Measurements from ENCODE around the gene DCLK1.

The DCLK1 gene

GRCh38 chr13:35866801-35867200 lies 264.4 kb downstream of the DCLK1 start:
- Mint-ChIP-seq H3K27me3 (no peaks in the 10 kb centered on the region), H3K4me1 (ENCODE audit: low read depth) (no peaks in the 10 kb centered on the region), H3K9me3 (ENCODE audit: low read depth) (no peaks in the 10 kb centered on the region), H3K4me3 (no peak overlapping the region), H3K27ac (no peak overlapping the region), H3K36me3 (no peaks in the 10 kb centered on the region)

DNA sequence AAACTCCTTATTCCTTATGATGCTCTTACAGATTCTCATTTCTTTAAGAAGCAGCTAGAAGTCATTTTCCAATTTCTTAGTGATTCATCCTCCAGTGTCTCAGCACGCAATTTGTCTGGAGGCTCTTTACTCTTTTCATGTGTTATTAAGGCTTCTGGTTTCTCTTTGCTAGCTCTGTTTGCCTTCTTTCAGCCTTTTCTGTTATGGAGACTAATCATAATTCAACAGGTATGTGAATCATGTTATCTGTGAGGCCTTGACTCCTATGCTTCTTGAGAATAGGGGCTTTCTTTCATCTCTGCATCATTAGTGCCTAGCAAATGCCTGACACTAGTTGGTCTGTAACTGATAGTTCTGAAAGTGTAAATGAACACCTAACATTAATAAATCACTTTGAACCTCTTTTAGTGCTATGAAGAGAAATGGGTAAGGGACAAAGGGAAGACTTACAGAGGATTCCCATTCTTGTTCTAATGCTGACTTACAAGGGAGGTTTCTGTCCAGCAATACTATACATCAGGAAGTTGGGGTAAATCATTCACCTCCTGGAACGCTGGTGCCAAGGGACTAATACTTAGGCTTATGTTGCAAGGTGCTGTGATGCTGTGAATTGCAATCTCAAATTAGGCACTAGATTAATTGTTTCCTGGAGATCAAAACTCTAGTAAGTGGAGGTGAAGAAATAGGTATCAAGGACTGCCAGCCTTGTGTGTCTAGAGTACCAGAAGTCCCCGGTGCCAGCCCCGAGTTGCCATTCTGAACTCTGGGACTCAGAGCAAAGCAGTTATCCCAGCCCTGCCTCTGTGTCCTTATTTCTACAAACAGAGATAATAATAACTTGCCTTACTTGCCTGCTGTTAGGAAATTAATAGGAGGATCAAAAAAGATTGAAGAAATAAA lies 265.6 kb downstream of the DCLK1 start:
- Mint-ChIP-seq H3K36me3 (no peaks in the 10 kb centered on the region), H3K27me3 (no peaks in the 10 kb centered on the region), H3K9me3 (ENCODE audit: low read depth) (no peaks in the 10 kb centered on the region), H3K4me1 (ENCODE audit: low read depth) (no peaks in the 10 kb centered on the region), H3K27ac (no peak overlapping the region), H3K4me3 (no peak overlapping the region)

GRCh38 chr13:35860661-35861060 lies 270.5 kb downstream of the DCLK1 start:
- H3K36me3 Mint-ChIP-seq: no peaks in the 10 kb centered on the region
- no peak overlapping the region for H3K27ac Mint-ChIP-seq
- H3K27me3 Mint-ChIP-seq: peaks cover 16% of the 10 kb centered on the region
- no peaks in the 10 kb centered on the region for H3K4me1 Mint-ChIP-seq (ENCODE audit: low read depth)
- H3K9me3 Mint-ChIP-seq (ENCODE audit: low read depth): no peaks in the 10 kb centered on the region
- H3K4me3 Mint-ChIP-seq: no peak overlapping the region

GRCh38 chr13:35859981-35860380 lies 271.2 kb downstream of the DCLK1 start:
- H3K36me3 Mint-ChIP-seq: no peaks in the 10 kb centered on the region
- H3K27me3 Mint-ChIP-seq: peaks cover 16% of the 10 kb centered on the region
- no peaks in the 10 kb centered on the region for H3K9me3 Mint-ChIP-seq (ENCODE audit: low read depth)
- no peak overlapping the region for H3K27ac Mint-ChIP-seq
- no peaks in the 10 kb centered on the region for H3K4me1 Mint-ChIP-seq (ENCODE audit: low read depth)
- no peak overlapping the region for H3K4me3 Mint-ChIP-seq

GRCh38 chr13:35858665-35859064 lies 272.5 kb downstream of the DCLK1 start:
- Mint-ChIP-seq H3K9me3 (ENCODE audit: low read depth) (no peaks in the 10 kb centered on the region), H3K4me1 (ENCODE audit: low read depth) (no peaks in the 10 kb centered on the region), H3K36me3 (no peaks in the 10 kb centered on the region), H3K27ac (no peak overlapping the region), H3K4me3 (no peak overlapping the region), H3K27me3 (peaks cover 22% of the 10 kb centered on the region)

DNA sequence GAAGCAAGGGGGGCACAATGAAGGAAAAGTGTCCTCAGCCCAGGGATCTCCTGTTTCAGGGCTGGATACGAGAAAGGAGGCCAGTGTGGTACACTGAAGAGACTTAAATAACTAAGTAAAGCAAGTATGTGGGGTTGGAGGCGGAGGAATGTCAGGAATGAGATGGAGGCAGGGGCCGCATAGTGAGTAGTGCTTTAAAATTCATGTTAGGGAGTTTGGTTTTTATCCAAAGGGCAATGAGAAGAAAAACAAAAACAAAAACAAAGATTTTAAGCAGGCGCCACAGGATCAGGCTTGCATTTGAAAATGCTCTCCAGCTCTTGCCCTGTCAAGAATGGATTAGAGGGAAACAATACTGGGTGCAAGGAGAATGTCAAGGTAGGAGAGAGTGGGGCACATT lies 273.4 kb downstream of the DCLK1 start:
- Mint-ChIP-seq H3K27ac (no peak overlapping the region), H3K36me3 (no peaks in the 10 kb centered on the region)

DNA sequence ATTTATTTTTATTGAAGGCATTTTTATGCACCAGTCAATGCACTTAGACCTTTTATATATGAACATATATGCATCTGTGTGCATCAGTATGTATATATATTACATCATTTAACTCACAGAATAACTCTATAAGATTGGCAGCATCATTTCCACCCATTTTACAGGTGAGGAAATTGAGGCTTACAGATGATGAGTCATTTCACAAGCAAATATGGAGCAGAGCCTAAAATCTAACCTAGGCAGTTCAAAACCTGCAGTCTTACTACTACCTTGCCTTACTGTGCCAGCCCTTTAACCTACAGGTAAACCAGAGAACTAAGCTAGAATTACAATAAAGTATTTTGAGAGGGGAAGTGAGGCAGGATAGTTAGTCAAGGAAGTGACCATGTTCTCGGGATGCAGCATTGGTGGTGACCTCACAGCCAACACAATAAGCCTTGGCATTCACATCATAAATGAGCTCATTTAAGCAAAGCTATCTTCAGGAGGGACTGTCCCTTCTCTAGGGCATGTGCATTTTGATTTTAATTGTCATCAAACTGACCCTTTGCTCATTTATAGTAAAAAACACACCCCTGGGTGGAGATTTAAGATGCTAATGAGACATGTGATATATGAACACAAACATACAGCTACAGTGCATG lies 274.3 kb downstream of the DCLK1 start:
- Mint-ChIP-seq H3K36me3 (no peaks in the 10 kb centered on the region), H3K4me3 (no peak overlapping the region), H3K4me1 (ENCODE audit: low read depth) (no peaks in the 10 kb centered on the region), H3K27ac (no peak overlapping the region), H3K9me3 (ENCODE audit: low read depth) (no peaks in the 10 kb centered on the region), H3K27me3 (peaks cover 24% of the 10 kb centered on the region)

More for the DNA sequence above, 273.4 kb downstream of the DCLK1 start:
- no peaks in the 10 kb centered on the region for H3K9me3 Mint-ChIP-seq (ENCODE audit: low read depth)
- H3K4me3 Mint-ChIP-seq: no peak overlapping the region
- H3K4me1 Mint-ChIP-seq (ENCODE audit: low read depth): no peaks in the 10 kb centered on the region
- H3K27me3 Mint-ChIP-seq: peaks cover 23% of the 10 kb centered on the region

DNA sequence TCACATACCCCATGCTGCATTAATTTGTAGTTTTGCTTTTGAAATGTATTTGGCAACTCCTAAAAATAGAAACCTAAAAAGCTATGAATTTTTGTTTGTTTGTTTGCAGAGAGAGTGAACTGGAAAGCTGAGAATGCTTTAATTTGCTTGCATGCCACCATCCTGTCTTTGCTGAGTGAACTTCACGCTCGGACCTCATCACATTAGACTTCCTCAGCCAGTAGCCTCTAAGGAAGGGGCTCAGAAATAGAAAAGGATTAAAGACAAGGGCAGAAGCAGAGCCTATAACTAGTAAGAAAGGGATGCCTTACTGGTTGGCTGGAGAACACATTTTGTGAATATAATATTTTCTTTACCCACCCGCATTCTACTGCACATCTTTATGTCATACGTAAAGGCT lies 275.1 kb downstream of the DCLK1 start:
- Mint-ChIP-seq H3K4me1 (ENCODE audit: low read depth) (no peaks in the 10 kb centered on the region), H3K27ac (no peak overlapping the region), H3K36me3 (no peaks in the 10 kb centered on the region), H3K9me3 (ENCODE audit: low read depth) (no peaks in the 10 kb centered on the region), H3K4me3 (no peak overlapping the region), H3K27me3 (peaks cover 24% of the 10 kb centered on the region)

- Mint-ChIP-seq H3K9me3 (ENCODE audit: low read depth) (no peaks in the 10 kb centered on the region), H3K36me3 (no peaks in the 10 kb centered on the region), H3K27me3 (peaks cover 24% of the 10 kb centered on the region), H3K4me1 (ENCODE audit: low read depth) (no peaks in the 10 kb centered on the region), H3K4me3 (no peak overlapping the region), H3K27ac (no peak overlapping the region)
Observed at GRCh38 chr13:35855531-35856019, 275.6 kb downstream of the DCLK1 start.

DNA sequence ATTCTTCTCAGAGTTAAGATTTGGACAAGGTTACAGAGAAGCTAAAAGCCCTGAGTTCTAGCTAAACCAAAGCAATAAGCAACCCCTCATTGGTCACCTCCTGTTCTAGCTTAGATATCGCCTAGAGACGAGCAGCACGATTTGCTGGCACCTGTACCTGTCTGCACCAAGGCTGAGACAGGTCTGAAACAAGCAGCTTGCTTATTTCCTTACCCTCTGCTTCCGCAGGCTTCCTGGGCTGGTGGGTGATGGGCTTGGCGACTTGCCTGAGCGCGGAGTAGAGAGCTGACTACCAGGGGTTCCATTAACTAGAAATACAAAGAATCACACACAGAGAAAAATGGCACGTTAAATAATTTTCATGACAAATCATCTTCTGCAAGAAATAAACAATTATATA lies 276.9 kb downstream of the DCLK1 start:
- peaks cover 24% of the 10 kb centered on the region for H3K27me3 Mint-ChIP-seq
- no peak overlapping the region for H3K27ac Mint-ChIP-seq
- no peaks in the 10 kb centered on the region for H3K4me1 Mint-ChIP-seq (ENCODE audit: low read depth)
- H3K4me3 Mint-ChIP-seq: no peak overlapping the region
- H3K9me3 Mint-ChIP-seq (ENCODE audit: low read depth): peaks cover 2% of the 10 kb centered on the region
- no peaks in the 10 kb centered on the region for H3K36me3 Mint-ChIP-seq

GRCh38 chr13:35851881-35852280 lies 279.3 kb downstream of the DCLK1 start:
- peaks cover 7% of the 10 kb centered on the region for H3K9me3 Mint-ChIP-seq (ENCODE audit: low read depth)
- H3K27me3 Mint-ChIP-seq: peaks cover 20% of the 10 kb centered on the region
- no peaks in the 10 kb centered on the region for H3K36me3 Mint-ChIP-seq
- no peak overlapping the region for H3K4me3 Mint-ChIP-seq
- H3K4me1 Mint-ChIP-seq (ENCODE audit: low read depth): no peaks in the 10 kb centered on the region
- H3K27ac Mint-ChIP-seq: no peak overlapping the region

DNA sequence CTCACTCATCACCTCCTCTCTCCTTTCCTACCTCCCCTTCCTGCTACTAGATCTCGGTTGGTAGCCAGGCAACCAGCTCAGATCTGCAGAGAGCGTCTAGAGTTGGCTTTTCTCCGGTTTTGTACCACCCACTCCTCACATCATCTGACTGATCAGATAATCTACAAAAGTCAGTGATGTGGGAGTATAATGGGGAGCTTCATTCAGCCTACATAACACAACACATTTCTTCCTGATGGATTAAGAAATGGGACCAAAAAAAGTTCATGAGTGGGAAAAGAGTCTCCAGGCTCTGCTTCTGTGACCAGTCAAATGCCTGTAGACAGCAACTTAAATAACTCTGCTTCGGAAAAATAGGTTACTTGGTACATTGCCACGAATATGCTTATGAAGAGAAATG lies 279.8 kb downstream of the DCLK1 start:
- Mint-ChIP-seq H3K4me3 (no peak overlapping the region), H3K27ac (no peak overlapping the region), H3K27me3 (peaks cover 16% of the 10 kb centered on the region), H3K4me1 (ENCODE audit: low read depth) (no peaks in the 10 kb centered on the region), H3K36me3 (no peaks in the 10 kb centered on the region), H3K9me3 (ENCODE audit: low read depth) (peaks cover 7% of the 10 kb centered on the region)

DNA sequence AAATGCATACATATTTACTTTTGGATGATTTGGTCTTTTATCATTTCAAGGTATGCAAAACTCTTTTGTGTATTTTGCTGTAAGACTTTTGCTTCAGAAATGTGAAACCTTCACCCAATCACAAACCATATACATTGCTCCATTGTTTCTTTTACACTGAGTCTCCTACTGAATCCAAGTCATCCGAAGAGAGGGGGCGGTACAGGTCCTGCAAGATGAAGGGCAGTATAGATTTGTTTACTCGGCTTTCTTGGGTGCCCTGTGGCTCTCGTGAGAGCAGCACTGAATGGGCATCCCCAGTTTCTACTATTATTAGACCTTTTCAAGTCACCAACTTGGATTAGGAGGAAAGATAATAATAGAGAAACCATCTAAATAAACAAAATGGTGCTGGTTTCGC lies 280.6 kb downstream of the DCLK1 start:
- Mint-ChIP-seq H3K4me1 (ENCODE audit: low read depth) (no peaks in the 10 kb centered on the region), H3K27ac (no peak overlapping the region), H3K36me3 (no peaks in the 10 kb centered on the region), H3K27me3 (peaks cover 10% of the 10 kb centered on the region), H3K4me3 (no peak overlapping the region), H3K9me3 (ENCODE audit: low read depth) (peaks cover 7% of the 10 kb centered on the region)

DNA sequence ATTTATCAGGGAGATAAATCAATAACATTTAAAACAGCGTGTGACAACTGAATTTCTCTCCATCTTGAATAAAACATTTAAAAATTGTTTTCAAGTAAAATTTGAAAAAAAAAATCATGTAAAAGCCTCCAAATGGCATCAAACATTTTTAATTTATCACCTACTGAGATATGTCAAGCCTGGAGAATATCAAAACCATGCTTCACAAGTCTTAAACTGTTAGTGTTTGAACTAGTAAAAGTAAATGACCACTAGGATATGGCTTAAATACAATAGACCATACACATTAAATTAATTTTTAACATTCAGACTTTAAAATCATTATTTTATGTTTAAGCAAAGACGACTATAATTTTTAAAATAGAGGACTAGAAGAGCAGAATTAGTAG lies 281.9 kb downstream of the DCLK1 start:
- peaks cover 7% of the 10 kb centered on the region for H3K9me3 Mint-ChIP-seq (ENCODE audit: low read depth)
- no peak overlapping the region for H3K27ac Mint-ChIP-seq
- no peaks in the 10 kb centered on the region for H3K36me3 Mint-ChIP-seq
- no peaks in the 10 kb centered on the region for H3K4me1 Mint-ChIP-seq (ENCODE audit: low read depth)
- no peak overlapping the region for H3K4me3 Mint-ChIP-seq
- peaks cover 8% of the 10 kb centered on the region for H3K27me3 Mint-ChIP-seq

DNA sequence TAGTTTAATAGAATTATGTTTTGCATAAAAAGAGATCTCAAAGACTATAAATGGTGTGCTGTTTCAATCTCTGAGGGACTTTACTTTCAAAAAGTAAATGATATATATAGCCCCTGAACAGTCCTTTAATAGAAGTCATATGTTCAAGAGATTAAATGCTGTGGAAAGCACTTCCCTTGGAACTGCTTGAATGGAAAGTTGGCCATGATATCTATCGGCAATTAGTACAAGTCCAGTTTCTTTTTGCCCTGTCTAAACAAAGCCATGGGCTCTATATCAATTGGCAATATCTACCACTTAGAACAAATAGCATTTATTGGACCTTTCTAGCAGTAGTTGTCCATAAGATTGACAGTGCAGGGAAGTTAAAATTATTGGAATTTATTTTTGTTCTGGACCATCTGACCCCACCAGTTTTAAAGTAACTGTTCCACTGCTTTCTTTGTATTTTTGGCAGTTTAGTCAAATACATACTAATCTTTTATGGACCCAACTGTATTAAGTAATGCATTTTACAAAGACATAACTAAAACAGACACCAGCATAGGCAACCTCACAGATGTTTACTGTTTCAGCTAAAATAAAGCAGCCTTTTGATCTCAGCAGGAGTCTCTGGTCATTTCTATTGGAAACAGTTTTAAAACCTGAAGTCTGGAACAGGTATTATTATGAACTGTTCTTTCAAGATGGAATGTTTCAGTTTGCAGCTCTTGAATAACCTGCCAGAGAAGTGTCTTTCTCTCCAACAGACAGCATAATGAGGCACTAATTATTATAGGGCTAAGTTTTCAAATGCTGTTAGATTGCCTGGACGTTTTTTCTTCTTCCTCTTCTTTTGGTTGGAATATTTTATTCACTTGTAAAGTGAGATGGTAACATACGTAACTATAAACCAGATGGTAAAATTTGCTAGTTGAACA lies 282.6 kb downstream of the DCLK1 start:
- Mint-ChIP-seq H3K9me3 (ENCODE audit: low read depth) (peaks cover 7% of the 10 kb centered on the region), H3K27me3 (peaks cover 4% of the 10 kb centered on the region), H3K27ac (no peak overlapping the region), H3K36me3 (no peaks in the 10 kb centered on the region), H3K4me1 (ENCODE audit: low read depth) (no peaks in the 10 kb centered on the region), H3K4me3 (no peak overlapping the region)

Measured in activated naive CD8-positive, alpha-beta T cell (primary cell).